ENCODE measurements around the gene KIF1C. TPM values are rescaled to one million over a fixed set of nuclear protein-coding genes. Genes with fewer than 3 reads are reported as not detected.
A peak's percentile ranks its signal among the peaks of the same experiment; 100 is the strongest.

The KIF1C gene
- polyA plus RNA-seq, 6 donors from 2014 or later: 0.16 to 3.6 (median 2.0) TPM; not detected in 1

DNA sequence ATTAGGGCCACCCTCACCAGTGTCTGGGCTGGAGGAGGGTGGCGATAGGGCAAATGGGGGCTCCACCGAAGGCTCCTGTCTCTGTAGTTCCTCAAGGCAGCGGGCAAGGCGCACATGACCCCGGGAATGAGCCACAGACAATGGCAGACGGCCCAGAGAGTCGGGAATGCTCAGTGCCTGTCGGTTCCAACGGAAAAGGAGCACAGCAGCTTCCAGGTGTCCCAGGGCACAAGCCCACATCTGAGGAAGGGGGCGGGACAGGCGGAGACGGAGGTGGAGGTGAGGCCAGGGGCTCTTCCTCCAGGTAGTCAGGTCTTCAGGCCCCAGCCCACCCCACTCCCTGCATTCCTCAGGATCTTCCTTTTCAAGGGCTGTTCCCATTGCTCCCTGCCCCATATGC is 25.0 kb upstream of the KIF1C start:
- H3K27ac Mint-ChIP-seq: peak overlapping the region in 3 of 6 donors; percentile 27 to 65 (median 29)
- H3K9me3 Mint-ChIP-seq: no peaks in the 10 kb centered on the region
- ATAC-seq (ENCODE audit: low read depth in 2 of 2) (no peak), DNase-seq (no peak)
- peaks cover 2 to 26% (median 10%) of the 10 kb centered on the region in 3 donors for H3K4me1 Mint-ChIP-seq
- no peak overlapping the region for H3K4me3 Mint-ChIP-seq
- no peaks in the 10 kb centered on the region for H3K27me3 Mint-ChIP-seq
- peaks cover 0 to 29% of the 10 kb centered on the region in 2 donors for H3K36me3 Mint-ChIP-seq

DNA sequence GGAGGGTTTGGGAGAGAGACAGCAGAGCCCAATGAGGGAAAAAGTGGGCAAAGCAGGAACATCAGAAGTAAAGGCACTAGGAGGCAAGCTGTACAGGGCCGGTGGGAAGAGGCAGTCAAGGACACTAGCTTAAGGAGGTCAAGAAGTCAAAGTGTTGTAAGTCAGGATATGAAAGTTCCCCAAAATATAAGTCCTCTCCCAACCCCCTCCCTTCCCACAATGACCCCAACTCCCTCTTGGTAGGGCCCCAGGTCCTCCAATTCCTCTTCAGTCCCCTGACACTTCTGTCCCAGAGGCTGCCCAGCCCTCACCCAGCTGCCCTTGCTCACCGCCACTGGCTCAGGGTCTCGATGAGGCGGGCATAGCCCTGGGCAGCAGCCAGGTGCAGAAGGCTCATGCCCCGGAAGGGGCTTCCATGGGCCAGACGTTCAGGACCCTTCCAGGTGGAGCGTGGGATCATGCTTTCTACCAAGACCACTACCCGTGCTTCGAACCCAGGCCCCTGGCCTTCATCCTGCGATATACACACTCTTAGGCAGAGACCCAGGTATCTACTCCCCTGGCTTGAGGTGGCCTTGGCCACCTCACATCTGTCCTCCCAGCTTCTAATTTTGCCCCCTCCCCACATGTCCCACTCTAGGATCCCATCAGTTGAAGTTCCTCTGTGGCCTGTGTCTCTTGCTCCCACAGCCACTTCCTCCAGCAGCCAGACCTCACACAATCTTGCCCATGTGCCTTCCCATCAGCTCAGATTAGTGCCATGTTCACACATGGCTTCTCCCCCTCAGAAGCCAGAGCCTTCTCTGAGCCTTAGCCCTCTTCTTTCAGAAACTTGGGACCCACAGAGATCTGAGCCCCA is 24.3 kb upstream of the KIF1C start:
- Mint-ChIP-seq H3K27me3 (no peaks in the 10 kb centered on the region), H3K27ac (peak overlapping the region in 1 of 6 donors; percentile 65), H3K36me3 (peaks cover 0 to 29% of the 10 kb centered on the region in 2 donors), H3K4me3 (no peak overlapping the region), H3K9me3 (no peaks in the 10 kb centered on the region), H3K4me1 (peaks cover 7 to 30% (median 14%) of the 10 kb centered on the region in 3 donors)
- DNase-seq (no peak), ATAC-seq (ENCODE audit: low read depth in 2 of 2) (no peak)

GRCh38 chr17:4974115-4974670 is 23.6 kb upstream of the KIF1C start:
- Mint-ChIP-seq H3K27ac (no peak overlapping the region), H3K9me3 (no peaks in the 10 kb centered on the region), H3K27me3 (no peaks in the 10 kb centered on the region), H3K4me1 (peaks cover 14 to 35% (median 21%) of the 10 kb centered on the region in 3 donors), H3K36me3 (peaks cover 0 to 29% of the 10 kb centered on the region in 2 donors), H3K4me3 (no peak overlapping the region)
- no peak for DNase-seq
- no peak for ATAC-seq (ENCODE audit: low read depth in 2 of 2)

DNA sequence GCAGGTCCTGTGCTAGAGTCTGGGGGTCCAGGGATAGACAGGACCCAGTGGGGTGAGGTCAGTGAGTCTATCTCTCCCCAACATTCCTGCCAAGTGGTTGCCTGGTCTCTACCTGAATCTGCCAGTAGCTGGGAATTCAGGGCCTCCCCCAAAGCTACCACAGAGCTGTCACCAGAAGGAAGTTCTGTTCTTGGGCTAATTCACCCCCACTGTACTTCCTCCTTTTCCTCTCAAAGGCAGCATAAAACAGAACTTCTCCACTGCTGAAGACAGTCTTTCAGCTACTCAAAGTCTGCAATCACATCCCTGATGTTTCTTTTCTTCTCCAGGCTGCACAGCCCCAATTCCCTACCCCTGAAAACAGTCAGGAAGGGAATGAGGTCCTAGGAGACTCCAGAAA is 19.0 kb upstream of the KIF1C start:
- H3K4me1 Mint-ChIP-seq: peaks cover 46 to 52% (median 48%) of the 10 kb centered on the region in 3 donors
- DNase-seq: no peak
- H3K36me3 Mint-ChIP-seq: peaks cover 9 to 45% of the 10 kb centered on the region in 2 donors
- no peaks in the 10 kb centered on the region for H3K27me3 Mint-ChIP-seq
- ATAC-seq (ENCODE audit: low read depth in 2 of 2): peak; percentile 80 to 90
- no peaks in the 10 kb centered on the region for H3K9me3 Mint-ChIP-seq
- peak overlapping the region in 4 of 6 donors; percentile 43 to 85 (median 67) for H3K27ac Mint-ChIP-seq
- H3K4me3 Mint-ChIP-seq: peak overlapping the region in 6 of 8 donors; percentile 18 to 62 (median 46)

DNA sequence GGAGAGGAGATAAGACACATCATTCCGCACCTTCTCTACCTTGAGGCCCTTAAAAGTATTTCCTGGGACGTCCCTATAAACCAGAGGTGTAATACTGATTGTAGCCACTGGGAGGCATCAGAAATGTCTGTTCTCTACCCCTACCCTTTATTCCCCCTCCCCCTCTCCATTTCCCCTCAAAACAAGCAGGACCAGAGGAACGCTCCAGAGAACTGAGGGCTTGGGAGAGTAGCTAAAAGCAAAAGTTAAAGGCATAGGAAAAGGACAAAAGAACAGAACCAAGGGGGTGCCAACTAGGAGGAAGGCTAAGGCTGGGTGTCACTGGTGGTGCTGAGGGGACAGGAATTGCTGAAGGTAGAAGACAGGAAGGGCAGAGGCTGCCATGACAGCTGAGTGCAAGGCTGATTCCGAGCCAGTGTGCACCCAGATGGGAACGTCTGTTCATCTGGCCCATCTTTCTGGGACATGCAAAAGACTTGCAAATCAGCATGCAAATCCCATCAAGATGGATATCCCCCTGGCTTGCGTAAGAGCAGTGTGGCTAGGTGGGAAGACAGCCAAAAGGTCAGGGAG is 17.0 kb upstream of the KIF1C start:
- Mint-ChIP-seq H3K9me3 (no peaks in the 10 kb centered on the region), H3K36me3 (peaks cover 9 to 26% of the 10 kb centered on the region in 2 donors), H3K27me3 (no peaks in the 10 kb centered on the region), H3K27ac (peak overlapping the region in 5 of 6 donors; percentile 26 to 89 (median 79)), H3K4me3 (peak overlapping the region in 3 of 8 donors; percentile 1 to 88 (median 7)), H3K4me1 (peaks cover 42 to 50% (median 45%) of the 10 kb centered on the region in 3 donors)
- peak; percentile 49 to 54 for ATAC-seq (ENCODE audit: low read depth in 2 of 2)
- DNase-seq: no peak

DNA sequence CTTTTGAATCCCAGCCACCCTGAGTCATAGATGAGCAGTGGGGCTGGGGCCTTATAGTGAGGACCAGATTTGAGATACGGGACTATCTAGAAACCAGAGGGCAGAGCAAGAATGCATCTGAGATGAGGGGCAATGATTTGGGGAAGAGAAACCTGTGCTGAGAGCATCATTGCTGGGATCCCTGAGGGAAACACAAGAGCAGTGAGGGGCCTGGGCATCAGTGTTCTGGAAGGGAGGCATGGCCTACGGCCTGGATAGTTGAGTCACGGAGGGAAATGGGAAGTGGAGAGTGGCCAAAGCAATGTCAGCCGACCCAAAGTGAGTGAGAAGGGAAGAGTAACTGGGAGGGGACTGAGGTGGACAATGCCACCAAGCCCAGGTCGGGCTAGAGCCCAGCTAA is 15.4 kb upstream of the KIF1C start:
- DNase-seq (no peak), ATAC-seq (ENCODE audit: low read depth in 2 of 2) (no peak)
- Mint-ChIP-seq H3K4me1 (peaks cover 54 to 61% (median 60%) of the 10 kb centered on the region in 3 donors), H3K27me3 (no peaks in the 10 kb centered on the region), H3K36me3 (peaks cover 9 to 24% of the 10 kb centered on the region in 2 donors), H3K4me3 (peak overlapping the region in 3 of 8 donors; percentile 15 to 68 (median 67)), H3K27ac (peak overlapping the region in 5 of 6 donors; percentile 16 to 92 (median 81)), H3K9me3 (no peaks in the 10 kb centered on the region)

GRCh38 chr17:4986403-4986802 is 11.3 kb upstream of the KIF1C start:
- no peaks in the 10 kb centered on the region for H3K9me3 Mint-ChIP-seq
- H3K27me3 Mint-ChIP-seq: no peaks in the 10 kb centered on the region
- peak overlapping the region in 5 of 6 donors; percentile 65 to 96 (median 91) for H3K27ac Mint-ChIP-seq
- no peak for ATAC-seq (ENCODE audit: low read depth in 2 of 2)
- peaks cover 50 to 55% (median 53%) of the 10 kb centered on the region in 3 donors for H3K4me1 Mint-ChIP-seq
- peaks cover 4 to 16% of the 10 kb centered on the region in 2 donors for H3K36me3 Mint-ChIP-seq
- DNase-seq: no peak
- H3K4me3 Mint-ChIP-seq: peak overlapping the region; percentile 83 to 96 (median 94)

DNA sequence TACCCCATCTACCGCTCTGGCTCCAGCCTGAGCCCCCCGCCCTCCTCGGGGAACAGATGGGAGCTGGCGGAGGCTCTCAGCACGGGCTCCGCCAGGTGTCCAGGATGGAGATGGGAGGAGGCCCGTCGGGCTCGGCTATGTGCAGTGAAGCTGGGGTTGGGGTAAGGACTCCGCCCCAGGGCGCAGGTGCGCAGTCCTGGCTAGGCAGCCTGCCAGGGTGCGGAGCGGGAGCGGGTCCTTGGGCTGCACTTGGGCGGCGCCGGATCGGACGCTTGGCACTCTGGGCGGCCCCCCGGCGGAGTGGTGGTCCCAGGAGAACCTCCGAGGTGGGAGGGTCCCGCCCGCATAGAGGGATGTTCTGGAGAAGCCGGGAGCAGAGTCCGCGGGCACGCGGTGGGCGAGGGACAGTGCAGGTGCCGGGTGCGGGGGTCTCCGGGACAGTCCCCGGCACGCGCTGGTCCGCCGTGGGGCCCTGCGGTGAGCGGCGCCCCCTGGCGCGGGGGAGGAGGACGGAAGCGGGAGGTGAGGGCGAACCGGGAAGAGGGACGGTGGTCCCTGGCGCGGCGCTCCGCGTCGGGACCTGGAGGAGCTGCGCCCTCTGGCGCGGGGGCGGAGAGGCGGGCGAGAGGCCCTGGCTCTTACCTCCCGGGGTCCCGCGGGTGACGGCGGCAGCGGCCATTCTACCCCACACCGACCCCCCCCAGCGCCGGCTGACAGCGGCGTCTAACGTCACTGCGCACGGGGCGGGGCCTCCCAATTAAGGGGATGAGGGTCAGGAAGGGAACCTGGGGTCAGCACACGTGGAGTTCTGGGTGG is 10.6 kb upstream of the KIF1C start, which contains the start of gene CAMTA2:
Gene CAMTA2 (minus strand): TSS at position 725 of the 816 bp plus-strand sequence. CDS start 1,453 bp downstream, outside the sequence.
- Mint-ChIP-seq H3K27me3 (no peaks in the 10 kb centered on the region), H3K36me3 (peaks cover 3 to 8% of the 10 kb centered on the region in 2 donors), H3K9me3 (no peaks in the 10 kb centered on the region), H3K4me1 (peaks cover 44 to 48% (median 46%) of the 10 kb centered on the region in 3 donors), H3K27ac (peak within 1 kb of the TSS; percentile 92 to 96 (median 96)), H3K4me3 (peak within 1 kb of the TSS; percentile 83 to 96 (median 94))
- DNase-seq: peak; percentile 85
- ATAC-seq (ENCODE audit: low read depth in 2 of 2): peak; percentile 81

GRCh38 chr17:4987767-4988567 is 9.8 kb upstream of the KIF1C start:
- H3K4me1 Mint-ChIP-seq: peaks cover 40 to 41% (median 40%) of the 10 kb centered on the region in 3 donors
- peak overlapping the region; percentile 83 to 96 (median 94) for H3K4me3 Mint-ChIP-seq
- H3K9me3 Mint-ChIP-seq: no peaks in the 10 kb centered on the region
- no peak for DNase-seq
- H3K36me3 Mint-ChIP-seq: peaks cover 0 to under 1% of the 10 kb centered on the region in 2 donors
- H3K27ac Mint-ChIP-seq: peak overlapping the region; percentile 92 to 96 (median 96)
- ATAC-seq (ENCODE audit: low read depth in 2 of 2): peak; percentile 44 to 62
- H3K27me3 Mint-ChIP-seq: no peaks in the 10 kb centered on the region

DNA sequence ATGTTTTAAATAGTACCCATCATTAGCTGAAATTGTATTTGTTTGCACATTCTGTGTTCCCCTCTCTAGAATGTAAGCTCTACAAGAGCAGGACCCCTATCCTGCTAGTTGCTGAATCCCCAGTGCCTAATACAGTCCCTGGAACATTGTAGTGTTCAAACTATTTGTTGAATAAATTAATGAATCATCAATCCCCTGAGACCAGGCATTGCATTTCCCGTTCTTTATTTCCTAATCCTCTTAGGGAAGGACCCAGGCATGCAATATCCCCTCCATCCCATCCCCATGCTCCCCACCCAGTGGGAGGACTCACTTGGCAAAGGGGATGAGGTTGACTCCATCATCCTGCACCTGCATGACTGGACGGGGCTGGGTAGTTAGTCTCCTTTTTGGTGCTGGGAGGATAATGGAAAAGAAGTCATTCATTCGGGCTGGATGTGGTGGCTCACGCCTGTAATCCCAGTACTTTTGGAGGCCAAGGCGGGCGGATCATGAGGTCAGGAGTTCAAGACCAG is 3.6 kb upstream of the KIF1C start:
- no peaks in the 10 kb centered on the region for H3K9me3 Mint-ChIP-seq
- no peaks in the 10 kb centered on the region for H3K36me3 Mint-ChIP-seq
- peaks cover 22 to 25% (median 25%) of the 10 kb centered on the region in 3 donors for H3K4me1 Mint-ChIP-seq
- no peak for ATAC-seq (ENCODE audit: low read depth in 2 of 2)
- peak overlapping the region in 1 of 8 donors; percentile 7 for H3K4me3 Mint-ChIP-seq
- no peak for DNase-seq
- H3K27ac Mint-ChIP-seq: no peak overlapping the region
- H3K27me3 Mint-ChIP-seq: peaks cover 0 to 13% (median 0%) of the 10 kb centered on the region in 3 donors

DNA sequence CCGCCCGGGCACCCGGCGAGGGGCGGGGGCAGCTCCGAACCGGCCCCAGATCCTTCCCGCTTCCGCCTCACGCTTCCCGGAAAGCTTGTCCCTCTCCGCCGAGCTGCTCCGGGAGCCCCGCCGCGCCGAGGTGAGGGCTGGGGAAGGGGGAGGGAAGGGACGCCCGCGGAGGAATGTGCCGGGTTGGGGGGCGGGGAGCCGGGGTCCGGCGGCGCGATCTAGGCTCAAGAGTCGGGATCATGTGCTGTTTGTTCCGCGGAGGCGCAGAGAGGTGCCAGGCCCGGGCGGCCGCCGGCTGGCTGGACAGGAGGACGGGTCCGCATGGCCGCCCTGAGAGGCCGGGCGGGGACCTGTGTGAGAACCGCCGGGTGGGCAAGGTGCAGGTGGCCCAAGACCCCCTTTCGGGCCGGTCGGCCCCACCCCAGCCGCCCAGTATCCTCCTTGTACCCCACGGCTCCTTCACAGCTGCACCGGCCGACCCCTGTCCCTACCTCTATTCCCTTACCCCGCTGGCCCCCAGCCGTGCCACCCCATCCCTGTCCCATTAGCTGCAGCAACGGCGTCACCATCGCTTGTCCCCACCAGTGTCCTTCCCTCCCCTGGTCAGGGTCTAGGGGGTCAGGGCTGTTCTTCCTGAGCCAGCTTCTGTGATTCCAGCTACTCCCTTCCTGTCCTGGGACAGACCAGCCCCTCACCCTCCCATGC is 429 bp downstream of the KIF1C start:
- Mint-ChIP-seq H3K36me3 (peaks cover 0 to 4% of the 10 kb centered on the region in 2 donors), H3K27me3 (peaks cover 0 to 13% (median 3%) of the 10 kb centered on the region in 3 donors), H3K4me3 (peak overlapping the region; percentile 52 to 93 (median 84)), H3K4me1 (peaks cover 23 to 30% (median 28%) of the 10 kb centered on the region in 3 donors), H3K27ac (peak overlapping the region in 2 of 6 donors; percentile 50 to 93), H3K9me3 (no peaks in the 10 kb centered on the region)
- DNase-seq: no peak
- ATAC-seq (ENCODE audit: low read depth in 2 of 2): peak; percentile 2 to 5

All from naive B cell (primary cell).